NCI-H1694 treated with DMSO at 0.1 percent for 48 hours (cell line): ENCODE measurements around the gene CD81.
"Not testable (repeated sequence)": the region's sequence is repeated elsewhere in the genome, so short reads cannot be mapped to it uniquely, and the experiment has no call there.

Source experiments
- DNase-seq: peaks from one replicate; lab custom pipeline; 2025; lab: John Stamatoyannopoulos, UW

CD81 gene

GRCh38 chr11:2376751-2377451 is at the start of gene CD81:
CD81 (plus strand) TSS chr11:2377310; CDS start chr11:2377550, 240 bp downstream.
- no peak for DNase-seq

- no peak for DNase-seq
These were observed 49.1 kb upstream of the CD81 start for GRCh38 chr11:2328021-2328420.

GRCh38 chr11:2328656-2329354 is 48.3 kb upstream of the CD81 start:
- no peak for DNase-seq

GRCh38 chr11:2329551-2329950 is 47.6 kb upstream of the CD81 start:
- no peak for DNase-seq

GRCh38 chr11:2330696-2331095 is 46.4 kb upstream of the CD81 start:
- no peak for DNase-seq

GRCh38 chr11:2331404-2331803 is 45.7 kb upstream of the CD81 start:
- no peak for DNase-seq

GRCh38 chr11:2332569-2332968 is 44.5 kb upstream of the CD81 start:
- not testable (repeated sequence) for DNase-seq

GRCh38 chr11:2333486-2334205 is 43.5 kb upstream of the CD81 start:
- DNase-seq: not testable (repeated sequence)

GRCh38 chr11:2335286-2335685 is 41.8 kb upstream of the CD81 start:
- not testable (repeated sequence) for DNase-seq

- DNase-seq: not testable (repeated sequence)
These were observed 38.4 kb upstream of the CD81 start for GRCh38 chr11:2338760-2339159.

- DNase-seq: no peak
These were observed 34.6 kb upstream of the CD81 start for GRCh38 chr11:2342557-2342956.

- DNase-seq: no peak
These were observed 34.1 kb upstream of the CD81 start for GRCh38 chr11:2342981-2343380.

GRCh38 chr11:2343502-2343901 is 33.6 kb upstream of the CD81 start:
- DNase-seq: no peak

- no peak for DNase-seq
These were observed 32.1 kb upstream of the CD81 start for GRCh38 chr11:2345050-2345449.

GRCh38 chr11:2346014-2346413 is 31.1 kb upstream of the CD81 start:
- no peak for DNase-seq

GRCh38 chr11:2346586-2347307 is 30.4 kb upstream of the CD81 start:
- DNase-seq: no peak

GRCh38 chr11:2347308-2347830 is 29.7 kb upstream of the CD81 start:
- DNase-seq: no peak

- DNase-seq: no peak
These were observed 28.1 kb upstream of the CD81 start for GRCh38 chr11:2348986-2349385.

- DNase-seq: no peak
These were observed 25.4 kb upstream of the CD81 start for GRCh38 chr11:2351701-2352100.

- no peak for DNase-seq
These were observed 24.7 kb upstream of the CD81 start for GRCh38 chr11:2352420-2352819.

- DNase-seq: no peak
These were observed 22.0 kb upstream of the CD81 start for GRCh38 chr11:2355000-2355644.

GRCh38 chr11:2357246-2357645 is 19.9 kb upstream of the CD81 start:
- DNase-seq: no peak
